Measurements from ENCODE around the gene NEK7.

The NEK7 gene

DNA sequence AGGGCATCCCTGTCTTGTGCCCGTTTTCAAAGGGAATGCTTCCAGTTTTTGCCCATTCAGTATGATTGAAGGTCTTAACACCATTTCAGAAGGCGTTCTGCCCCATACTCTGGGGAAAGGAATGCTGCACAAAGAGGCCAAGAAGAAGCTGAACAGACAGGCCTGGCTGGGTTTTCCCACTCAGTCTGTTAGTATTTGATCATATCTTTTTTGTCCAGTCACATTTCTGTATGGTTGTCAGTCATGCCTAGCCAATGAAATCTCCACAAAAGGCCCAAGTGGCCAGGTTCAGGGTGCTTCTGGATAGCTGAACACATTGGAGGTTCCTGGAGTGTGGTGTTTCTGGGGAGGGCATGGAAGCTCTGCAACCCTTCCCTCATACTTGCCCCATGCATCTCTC, 72.1 kb downstream of the NEK7 start:
- Histone ChIP-seq H3K27me3 (no peaks in the 10 kb centered on the region), H3K4me3 (ENCODE audit: low read depth in 1 of 2, low read length in 1 of 2) (no peak overlapping the region), H3K9me3 (no peaks in the 10 kb centered on the region), H3K36me3 (no peaks in the 10 kb centered on the region), H3K27ac (no peak overlapping the region), H3K4me1 (ENCODE audit: control insufficient read depth in 1 of 2, insufficient read depth in 1 of 2, low read depth in 1 of 2, low read length in 1 of 2) (peaks cover 6 to 9% of the 10 kb centered on the region in 2 experiments)
- TF ChIP-seq CTCF (IDR thresholded peaks at IDR 0.05): no peak

- Histone ChIP-seq H3K4me1 (ENCODE audit: control insufficient read depth in 1 of 2, insufficient read depth in 1 of 2, low read depth in 1 of 2, low read length in 1 of 2) (peaks cover 9 to 11% of the 10 kb centered on the region in 2 experiments), H3K36me3 (no peaks in the 10 kb centered on the region), H3K9me3 (no peaks in the 10 kb centered on the region), H3K27me3 (no peaks in the 10 kb centered on the region), H3K4me3 (ENCODE audit: low read depth in 1 of 2, low read length in 1 of 2) (no peak overlapping the region), H3K27ac (no peak overlapping the region)
- no peak for TF ChIP-seq CTCF (IDR thresholded peaks at IDR 0.05)
These were observed 75.0 kb downstream of the NEK7 start for GRCh38 chr1:198231779-198232178.

DNA sequence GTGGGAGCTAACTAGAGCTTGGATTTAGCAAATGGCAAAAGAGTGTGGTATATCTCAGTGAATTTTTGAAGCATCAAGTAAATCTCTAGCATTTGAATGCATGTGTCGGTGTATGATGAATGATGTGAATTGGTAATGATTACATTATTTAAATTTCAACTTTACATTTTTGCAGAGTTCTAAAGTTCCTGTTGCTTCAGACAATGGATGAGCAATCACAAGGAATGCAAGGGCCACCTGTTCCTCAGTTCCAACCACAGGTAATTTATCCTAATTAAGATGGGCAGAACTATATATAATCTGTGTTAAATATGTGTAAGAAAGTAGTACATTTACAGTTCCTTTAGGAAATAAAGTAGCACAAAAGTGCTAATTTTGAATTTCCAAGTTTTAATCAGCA, 75.6 kb downstream of the NEK7 start:
- H3K4me1 ChIP-seq (ENCODE audit: control insufficient read depth in 1 of 2, insufficient read depth in 1 of 2, low read depth in 1 of 2, low read length in 1 of 2): peaks cover 9 to 11% of the 10 kb centered on the region in 2 experiments
- no peaks in the 10 kb centered on the region for H3K36me3 ChIP-seq
- H3K9me3 ChIP-seq: no peaks in the 10 kb centered on the region
- no peak for TF ChIP-seq CTCF (IDR thresholded peaks at IDR 0.05)
- no peak overlapping the region for H3K4me3 ChIP-seq (ENCODE audit: low read depth in 1 of 2, low read length in 1 of 2)
- H3K27me3 ChIP-seq: no peaks in the 10 kb centered on the region
- H3K27ac ChIP-seq: no peak overlapping the region

DNA sequence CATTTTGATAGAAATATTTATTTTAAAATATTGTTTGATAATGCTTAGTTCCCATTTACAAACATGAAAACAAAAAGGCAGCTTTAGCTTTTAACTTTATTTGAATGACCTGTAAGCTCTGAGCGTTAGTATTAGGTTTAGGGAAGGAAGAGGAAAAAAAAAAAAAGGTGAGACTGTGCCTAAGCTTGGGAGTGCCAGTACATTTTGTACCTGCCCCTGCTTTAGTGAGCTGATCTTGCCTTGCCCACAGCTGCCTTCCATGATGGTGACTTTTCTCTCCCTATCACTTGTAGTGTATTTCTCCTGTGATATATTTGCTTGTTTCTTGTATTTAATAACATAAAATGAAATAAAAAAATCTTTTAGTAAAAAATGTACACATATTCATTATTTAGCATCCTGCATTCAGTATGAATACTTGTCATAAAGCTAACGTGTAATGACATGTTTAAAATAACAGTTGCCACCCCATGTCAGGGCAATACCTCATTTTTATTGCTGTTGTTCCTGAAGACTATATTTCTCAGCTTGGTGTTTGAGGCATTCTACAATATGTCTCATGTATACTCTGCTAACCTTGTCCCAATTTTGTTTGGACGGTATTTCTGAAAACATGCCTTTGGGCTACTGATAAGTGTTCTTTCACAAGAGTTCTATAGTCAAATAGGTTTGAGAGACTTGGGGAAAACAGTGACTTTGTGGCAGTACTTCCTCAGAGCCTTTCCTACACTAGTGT, 76.3 kb downstream of the NEK7 start:
- H3K36me3 ChIP-seq: no peaks in the 10 kb centered on the region
- peaks cover 13 to 14% of the 10 kb centered on the region in 2 experiments for H3K4me1 ChIP-seq (ENCODE audit: control insufficient read depth in 1 of 2, insufficient read depth in 1 of 2, low read depth in 1 of 2, low read length in 1 of 2)
- no peaks in the 10 kb centered on the region for H3K27me3 ChIP-seq
- H3K9me3 ChIP-seq: no peaks in the 10 kb centered on the region
- no peak for TF ChIP-seq CTCF (IDR thresholded peaks at IDR 0.05)
- no peak overlapping the region for H3K4me3 ChIP-seq (ENCODE audit: low read depth in 1 of 2, low read length in 1 of 2)
- no peak overlapping the region for H3K27ac ChIP-seq

GRCh38 chr1:198234520-198235251, 77.9 kb downstream of the NEK7 start:
- Histone ChIP-seq H3K9me3 (no peaks in the 10 kb centered on the region), H3K4me3 (ENCODE audit: low read depth in 1 of 2, low read length in 1 of 2) (no peak overlapping the region), H3K27me3 (no peaks in the 10 kb centered on the region), H3K27ac (no peak overlapping the region), H3K4me1 (ENCODE audit: control insufficient read depth in 1 of 2, insufficient read depth in 1 of 2, low read depth in 1 of 2, low read length in 1 of 2) (peaks cover 19% of the 10 kb centered on the region in 2 experiments), H3K36me3 (no peaks in the 10 kb centered on the region)
- no peak for TF ChIP-seq CTCF (IDR thresholded peaks at IDR 0.05)
